Stimulated activated CD4-positive, alpha-beta T cell treated with anti-CD3 and anti-CD28 coated beads, TNF-alpha, amount 100 ng/mL, for 1 hour (primary cell): ENCODE measurements around the gene EHBP1L1.
"Not testable (repeated sequence)": the region's sequence is repeated elsewhere in the genome, so short reads cannot be mapped to it uniquely, and the experiment has no call there.

ENCODE experiments used
- DNase-seq, 3 donors: peaks; one replicate each; pipeline ENCODE4 v3.0.0-alpha.2; 2020; ENCODE audit warnings: low read depth in 3 of 3, low spot score in 1 of 3

Gene EHBP1L1

DNA sequence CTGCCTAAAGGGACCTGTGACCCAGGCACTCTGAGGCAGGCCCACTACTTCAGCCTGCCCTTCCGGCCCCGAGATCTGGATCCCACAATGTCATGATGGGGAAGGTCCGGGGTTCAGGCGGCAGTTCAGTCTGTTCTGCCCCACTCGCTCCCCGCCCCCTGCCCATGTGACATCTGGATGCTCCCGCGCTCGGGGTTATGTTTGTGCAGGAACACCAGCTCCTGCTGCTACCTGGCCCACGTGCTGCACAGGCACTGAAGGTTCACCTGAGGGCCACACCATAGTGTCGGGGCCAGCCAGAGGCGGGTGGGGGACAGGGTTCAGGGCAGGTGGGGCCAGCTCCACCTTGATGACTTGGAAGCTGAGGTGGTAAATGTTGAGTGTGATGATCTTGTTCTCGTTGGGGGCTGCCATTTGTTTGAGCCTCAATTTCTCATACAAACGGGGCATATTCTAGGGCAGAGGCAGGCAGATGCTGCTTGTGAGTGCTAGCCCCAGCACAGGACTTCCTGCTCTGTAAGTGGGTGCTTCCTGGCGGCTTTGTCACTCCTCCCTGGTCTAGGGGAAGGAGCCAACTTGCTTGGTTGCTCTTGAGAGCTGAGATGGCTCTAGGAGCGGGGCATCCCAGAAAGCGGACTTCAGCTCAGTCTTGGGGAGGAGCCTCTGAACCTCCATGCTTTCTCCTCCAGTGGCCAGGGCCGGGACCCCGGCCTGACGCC lies 57.7 kb downstream of the EHBP1L1 start:
- no peak for DNase-seq

DNA sequence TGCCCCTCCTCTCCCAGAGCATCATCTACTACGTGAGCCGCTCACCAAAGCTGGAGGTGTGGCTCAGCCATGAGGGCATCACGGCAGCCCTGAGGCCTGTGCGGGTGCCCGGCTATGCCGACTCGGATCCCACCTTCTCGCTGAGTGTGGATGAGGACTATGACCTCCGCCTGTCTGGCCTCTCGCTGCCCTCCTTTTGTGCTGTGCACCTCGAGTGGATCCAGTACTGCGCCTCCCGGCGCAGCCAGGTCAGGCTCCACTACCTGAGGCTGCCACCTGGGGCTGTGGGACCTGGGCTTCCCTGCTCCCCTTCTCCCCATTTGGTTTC lies 58.2 kb downstream of the EHBP1L1 start:
- no peak for DNase-seq

DNA sequence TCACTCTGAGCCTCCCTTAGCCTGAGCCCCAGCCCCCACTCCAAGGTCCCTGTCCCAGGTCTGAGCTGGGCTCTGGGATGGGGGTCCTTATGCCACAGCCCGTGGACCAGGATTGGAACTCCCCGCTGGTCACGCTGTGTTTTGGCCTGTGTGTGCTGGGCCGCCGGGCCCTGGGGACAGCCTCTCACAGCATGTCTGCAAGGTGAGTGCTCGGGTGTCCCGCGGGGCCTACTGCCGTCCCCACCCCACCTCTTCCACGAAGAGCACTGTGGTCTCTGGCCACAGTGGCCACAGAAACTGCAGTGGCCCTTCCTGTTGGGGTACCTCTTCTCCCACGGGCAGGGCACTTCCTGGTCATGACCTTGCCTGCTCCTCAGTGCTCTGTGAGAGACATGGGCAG lies 58.6 kb downstream of the EHBP1L1 start:
- no peak for DNase-seq

DNA sequence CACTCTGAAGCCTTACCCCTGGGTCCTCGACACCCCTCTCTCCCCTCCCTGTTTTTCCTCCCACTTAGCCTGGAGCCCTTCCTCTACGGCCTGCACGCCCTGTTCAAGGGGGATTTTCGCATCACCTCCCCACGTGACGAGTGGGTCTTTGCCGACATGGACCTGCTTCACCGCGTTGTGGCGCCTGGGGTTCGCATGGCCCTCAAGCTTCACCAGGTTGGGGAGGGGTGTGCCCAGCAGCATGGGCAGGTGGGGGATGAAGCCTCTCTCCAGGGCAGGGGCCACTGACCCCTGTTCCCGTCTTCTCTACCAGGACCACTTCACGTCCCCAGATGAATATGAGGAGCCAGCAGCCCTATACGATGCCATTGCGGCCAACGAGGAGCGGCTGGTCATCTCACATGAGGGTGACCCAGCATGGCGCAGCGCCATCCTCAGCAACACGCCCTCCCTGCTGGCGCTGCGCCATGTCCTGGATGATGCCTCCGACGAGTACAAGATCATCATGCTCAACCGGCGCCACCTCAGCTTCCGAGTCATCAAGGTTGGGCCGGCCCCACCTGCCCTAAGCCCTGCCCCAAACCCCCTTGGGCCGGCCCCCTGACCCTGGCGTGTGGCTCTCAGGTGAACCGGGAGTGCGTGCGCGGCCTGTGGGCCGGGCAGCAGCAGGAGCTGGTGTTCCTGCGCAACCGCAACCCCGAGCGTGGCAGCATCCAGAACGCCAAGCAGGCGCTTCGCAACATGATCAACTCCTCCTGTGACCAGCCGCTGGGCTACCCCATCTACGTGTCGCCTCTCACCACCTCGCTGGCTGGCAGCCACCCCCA lies 59.3 kb downstream of the EHBP1L1 start:
- DNase-seq, result no peak

DNA sequence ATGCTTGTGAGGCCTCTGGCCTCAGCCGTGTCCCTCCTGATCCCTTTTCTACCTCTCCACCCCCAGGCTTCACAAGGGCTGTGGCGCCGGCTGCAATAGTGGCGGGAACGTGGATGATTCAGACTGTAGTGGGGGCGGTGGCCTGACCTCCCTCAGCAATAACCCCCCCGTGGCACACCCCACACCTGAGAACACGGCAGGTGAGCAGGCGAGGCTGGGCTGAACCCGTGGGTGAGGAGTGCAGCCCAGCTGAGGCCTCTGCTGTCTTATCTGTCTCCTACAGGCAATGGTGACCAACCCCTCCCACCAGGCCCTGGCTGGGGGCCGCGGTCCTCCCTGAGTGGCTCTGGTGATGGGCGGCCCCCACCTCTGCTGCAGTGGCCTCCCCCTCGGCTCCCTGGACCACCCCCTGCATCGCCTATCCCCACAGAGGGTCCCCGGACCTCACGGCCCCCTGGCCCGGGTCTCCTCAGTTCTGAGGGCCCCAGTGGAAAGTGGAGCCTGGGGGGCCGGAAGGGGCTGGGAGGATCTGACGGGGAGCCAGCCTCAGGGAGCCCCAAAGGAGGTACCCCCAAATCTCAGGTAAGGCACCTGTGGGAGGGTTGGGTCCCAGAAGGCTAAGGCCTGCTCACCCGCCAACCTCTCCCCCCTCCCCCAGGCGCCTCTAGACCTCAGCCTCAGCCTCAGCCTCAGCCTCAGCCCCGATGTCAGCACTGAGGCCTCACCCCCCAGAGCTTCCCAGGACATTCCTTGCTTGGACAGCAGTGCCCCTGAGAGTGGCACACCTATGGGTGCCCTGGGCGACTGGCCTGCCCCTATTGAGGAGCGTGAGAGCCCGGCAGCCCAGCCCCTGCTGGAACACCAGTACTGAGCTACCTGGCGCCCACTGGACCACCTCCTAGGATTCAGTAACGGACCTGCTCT lies 60.5 kb downstream of the EHBP1L1 start:
- no peak for DNase-seq

DNA sequence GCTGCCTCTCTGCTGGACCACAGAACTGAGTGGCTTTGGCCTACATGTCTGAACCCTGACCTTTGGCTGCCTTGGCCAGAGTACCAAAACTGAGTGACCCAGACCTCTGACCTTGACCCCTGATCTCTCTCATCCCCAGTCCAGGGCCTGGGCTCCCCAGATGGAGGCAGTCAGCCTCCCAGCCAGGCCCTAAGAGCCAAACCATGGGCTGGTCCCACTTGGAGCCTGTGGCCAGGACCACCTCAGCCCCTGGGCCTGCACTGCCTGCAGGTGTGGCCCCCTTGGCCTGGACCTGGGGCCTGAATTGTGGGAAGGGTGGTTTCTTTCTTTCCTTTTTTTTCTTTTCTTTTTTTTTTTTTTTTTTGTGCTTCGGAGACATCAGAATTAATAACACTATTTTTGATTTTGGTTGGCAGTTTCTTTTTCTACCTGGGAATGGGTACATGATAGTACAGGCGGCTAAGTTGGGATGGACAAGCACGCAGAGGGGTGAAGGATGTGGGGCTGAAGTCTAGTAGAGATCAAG lies 61.2 kb downstream of the EHBP1L1 start:
- DNase-seq, result no peak

DNA sequence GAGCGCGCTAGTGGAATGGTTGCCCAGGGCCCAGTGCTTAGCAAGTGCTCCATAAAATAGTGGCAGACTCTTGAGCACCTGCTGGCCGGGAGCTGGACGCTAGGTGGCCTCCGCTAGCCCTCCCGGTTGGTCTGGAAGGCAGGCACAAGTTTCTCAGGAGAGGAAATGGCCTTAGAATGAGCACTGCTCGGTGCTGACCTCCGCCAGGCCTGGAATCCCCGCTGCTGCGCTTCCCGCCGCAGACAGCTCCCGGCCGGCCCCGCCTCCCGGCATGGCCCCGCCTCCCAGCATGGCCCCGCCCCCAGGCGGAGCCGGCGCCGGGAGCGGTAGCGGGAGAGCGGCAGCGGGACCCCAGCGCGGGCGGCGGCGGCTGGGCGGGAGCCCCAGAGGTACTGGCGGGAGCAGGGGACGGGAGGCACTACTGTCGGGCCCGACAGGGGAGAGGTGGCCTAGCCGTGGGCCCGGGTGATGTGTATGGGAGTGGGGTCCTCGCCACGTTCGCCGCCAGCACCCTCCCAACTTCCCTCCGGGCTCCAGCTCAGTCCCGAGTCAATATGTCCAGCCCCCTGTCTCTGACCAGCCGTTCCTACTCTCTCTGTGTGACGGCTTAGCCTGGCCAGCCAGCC lies 62.1 kb downstream of the EHBP1L1 start, which contains the start of gene SIPA1:
Gene SIPA1 (plus strand): TSS at position 308 of the 626 bp plus-strand sequence. CDS start 2,821 bp downstream, outside the sequence.
- DNase-seq, result peak in 2 of 3 donors; percentile 52 to 77

DNA sequence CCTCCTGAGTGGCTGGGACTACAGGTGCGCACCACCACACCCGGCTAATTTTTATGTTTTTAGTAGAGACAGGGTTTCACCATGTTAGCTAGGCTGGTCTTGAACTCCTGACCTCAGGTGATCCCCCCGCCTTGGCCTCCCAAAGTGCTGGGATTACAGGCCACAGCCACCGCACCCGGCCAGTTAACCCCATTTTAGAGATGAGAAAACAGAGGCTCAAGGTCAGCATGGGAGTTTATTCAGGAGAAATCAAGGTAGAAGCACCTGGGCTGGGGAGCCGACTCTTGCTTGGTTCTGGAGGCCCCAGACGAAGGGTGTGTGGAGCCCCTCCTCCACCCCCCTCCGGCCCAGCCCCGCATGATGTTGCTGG lies 63.4 kb downstream of the EHBP1L1 start:
- DNase-seq, result not testable (repeated sequence)

DNA sequence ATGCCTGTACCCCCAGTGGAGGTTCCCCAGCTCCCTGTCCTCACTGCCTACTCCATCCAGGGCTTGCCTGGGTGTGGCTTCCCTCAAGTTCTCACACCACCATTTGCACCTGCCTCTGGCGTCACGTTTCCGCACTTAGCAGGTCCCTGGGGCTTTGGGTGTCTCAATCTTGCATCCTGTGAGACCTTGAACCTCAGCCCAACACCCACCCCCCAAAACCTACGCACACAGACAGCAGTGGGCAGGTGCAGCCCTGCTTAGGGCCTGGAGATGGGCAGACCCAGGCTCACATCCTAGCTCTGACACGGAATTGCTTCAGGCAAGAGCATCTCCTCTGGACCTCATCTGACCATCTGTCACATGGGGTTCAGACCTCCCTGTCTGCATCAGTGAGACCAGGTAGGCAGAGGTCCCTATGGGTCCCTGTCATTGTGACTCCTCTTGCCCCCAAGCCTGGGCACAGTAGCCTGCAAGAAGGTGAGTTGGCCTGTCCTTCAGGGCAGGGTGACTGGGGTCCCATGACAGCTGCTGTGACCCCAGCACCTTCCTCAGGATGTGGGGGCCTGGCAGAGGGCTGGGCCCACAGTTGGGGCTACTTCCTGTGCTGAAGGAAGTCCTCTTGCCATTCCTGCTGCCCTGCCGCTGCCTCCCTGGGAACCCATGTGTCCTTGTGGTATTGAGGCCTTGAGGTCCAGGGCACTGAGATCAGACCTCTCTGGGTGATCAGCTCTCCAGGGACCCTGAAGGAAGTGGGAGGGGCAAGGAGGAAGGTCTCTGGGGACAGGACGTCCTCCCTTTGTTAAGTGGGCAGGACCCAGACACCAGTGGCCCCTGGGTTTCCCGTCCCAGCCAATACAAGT lies 64.0 kb downstream of the EHBP1L1 start:
- peak in 1 of 3 donors; percentile 49 for DNase-seq

DNA sequence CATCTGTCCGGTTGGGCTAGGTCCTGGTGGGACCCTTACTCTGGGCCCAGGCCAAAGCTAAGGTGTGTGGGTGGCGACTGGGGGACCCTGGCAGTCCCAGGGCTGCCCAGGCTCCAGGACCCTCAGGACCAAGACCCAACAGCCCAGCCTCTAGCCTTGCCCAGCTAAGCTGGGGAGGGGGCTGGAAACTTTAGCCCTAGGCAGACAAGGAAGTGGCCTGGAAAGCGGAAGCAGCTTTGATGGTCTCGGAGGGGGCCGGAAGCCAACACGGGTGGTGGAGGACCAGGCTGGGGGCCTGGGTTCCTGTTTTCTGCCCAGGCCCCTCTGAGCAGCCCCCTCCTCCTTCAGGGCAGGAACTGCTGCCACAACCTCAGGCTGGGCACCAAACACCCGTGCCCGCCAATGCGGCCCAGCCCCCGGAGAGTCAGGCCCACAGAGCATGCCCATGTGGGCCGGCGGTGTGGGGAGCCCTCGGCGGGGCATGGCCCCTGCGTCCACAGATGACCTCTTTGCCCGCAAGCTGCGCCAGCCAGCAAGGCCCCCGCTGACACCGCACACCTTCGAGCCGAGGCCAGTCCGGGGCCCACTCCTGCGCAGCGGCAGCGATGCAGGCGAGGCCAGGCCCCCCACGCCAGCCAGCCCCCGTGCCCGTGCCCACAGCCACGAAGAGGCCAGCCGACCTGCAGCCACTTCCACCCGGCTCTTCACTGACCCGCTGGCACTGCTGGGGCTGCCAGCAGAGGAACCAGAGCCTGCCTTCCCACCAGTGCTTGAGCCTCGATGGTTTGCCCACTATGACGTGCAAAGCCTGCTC lies 64.8 kb downstream of the EHBP1L1 start:
- DNase-seq, result no peak

DNA sequence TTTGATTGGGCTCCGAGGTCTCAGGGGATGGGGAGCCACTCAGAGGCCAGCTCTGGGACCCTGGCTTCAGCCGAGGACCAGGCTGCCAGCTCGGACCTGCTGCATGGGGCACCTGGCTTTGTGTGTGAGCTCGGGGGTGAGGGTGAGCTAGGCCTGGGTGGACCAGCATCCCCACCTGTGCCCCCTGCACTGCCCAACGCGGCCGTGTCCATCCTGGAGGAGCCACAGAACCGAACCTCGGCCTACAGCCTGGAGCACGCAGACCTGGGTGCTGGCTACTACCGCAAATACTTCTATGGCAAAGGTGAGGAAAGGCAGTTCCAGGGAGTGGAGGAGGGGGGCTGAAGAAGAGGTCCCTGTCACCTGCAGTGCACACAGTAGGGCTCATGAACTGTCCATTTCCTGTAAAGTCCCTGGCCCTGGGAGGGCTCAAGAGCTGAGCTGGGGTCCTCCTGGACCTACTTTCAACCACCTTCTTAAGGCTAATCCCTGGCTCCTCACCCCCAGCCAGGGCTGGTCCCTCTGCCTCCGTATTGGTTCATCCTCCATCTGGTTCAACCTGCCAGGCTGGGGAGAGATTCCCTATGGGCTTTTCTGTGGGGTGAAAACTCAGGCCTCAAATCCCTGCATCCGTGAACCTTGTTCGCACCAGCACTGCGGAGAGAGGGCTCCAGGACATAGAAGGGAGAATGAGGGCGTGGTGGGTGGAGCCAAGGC lies 65.6 kb downstream of the EHBP1L1 start:
- DNase-seq, result no peak
